Left colon (tissue), 2 donors: ENCODE results near the gene NKX2-1. TPM values are rescaled to one million over a fixed set of nuclear protein-coding genes. Genes with fewer than 3 reads are reported as not detected.
A peak's percentile ranks its signal among the peaks of the same experiment; 100 is the strongest.
"Not testable (repeated sequence)": the region's sequence is repeated elsewhere in the genome, so short reads cannot be mapped to it uniquely, and the experiment has no call there.

Experiments used
- ATAC-seq: fragments of 200-7000 bp; cut with Tn5 transposase; one replicate; pipeline ENCODE4 v1.9.1; 2020; ENCODE audit warnings: mild to moderate bottlenecking, moderate library complexity
- DNase-seq, 2 donors: peaks; one replicate each; pipeline ENCODE4 v3.0.0-alpha.2; 2020
- intact Hi-C, 2 donors: fragments of 100-400 bp; cut with DNase I in 1 of 2; cut with micrococcal nuclease in 1 of 2; formaldehyde crosslinking; loops; one replicate each; pipeline versions ENCODE4 v1.11.2 to v1.14.0; 2022; cut with DNase I, micrococcal nuclease
- long read RNA-seq: library from polyadenylated mRNA; unstranded; transcript quantifications from one replicate; pipeline ENCODE4 v2.0.0, GENCODE V29; 2021
- total RNA-seq, 2 donors: library from RNA; stranded (reverse); fragmentation: NEBNext Ultra II Directional; extraction: Animal tissue kit (Norgen Biotek cat#: 25700); gene quantifications; one replicate each; pipeline ENCODE4 v1.2.1, GENCODE V29; 2021
- donor health status: DM: no; HTN: no; CAD: no.
- donor health status: DM: yes; HTN: yes; CAD: no.

The NKX2-1 gene
- total RNA-seq, result not detected
- long read RNA-seq, result 0 reads

DNA sequence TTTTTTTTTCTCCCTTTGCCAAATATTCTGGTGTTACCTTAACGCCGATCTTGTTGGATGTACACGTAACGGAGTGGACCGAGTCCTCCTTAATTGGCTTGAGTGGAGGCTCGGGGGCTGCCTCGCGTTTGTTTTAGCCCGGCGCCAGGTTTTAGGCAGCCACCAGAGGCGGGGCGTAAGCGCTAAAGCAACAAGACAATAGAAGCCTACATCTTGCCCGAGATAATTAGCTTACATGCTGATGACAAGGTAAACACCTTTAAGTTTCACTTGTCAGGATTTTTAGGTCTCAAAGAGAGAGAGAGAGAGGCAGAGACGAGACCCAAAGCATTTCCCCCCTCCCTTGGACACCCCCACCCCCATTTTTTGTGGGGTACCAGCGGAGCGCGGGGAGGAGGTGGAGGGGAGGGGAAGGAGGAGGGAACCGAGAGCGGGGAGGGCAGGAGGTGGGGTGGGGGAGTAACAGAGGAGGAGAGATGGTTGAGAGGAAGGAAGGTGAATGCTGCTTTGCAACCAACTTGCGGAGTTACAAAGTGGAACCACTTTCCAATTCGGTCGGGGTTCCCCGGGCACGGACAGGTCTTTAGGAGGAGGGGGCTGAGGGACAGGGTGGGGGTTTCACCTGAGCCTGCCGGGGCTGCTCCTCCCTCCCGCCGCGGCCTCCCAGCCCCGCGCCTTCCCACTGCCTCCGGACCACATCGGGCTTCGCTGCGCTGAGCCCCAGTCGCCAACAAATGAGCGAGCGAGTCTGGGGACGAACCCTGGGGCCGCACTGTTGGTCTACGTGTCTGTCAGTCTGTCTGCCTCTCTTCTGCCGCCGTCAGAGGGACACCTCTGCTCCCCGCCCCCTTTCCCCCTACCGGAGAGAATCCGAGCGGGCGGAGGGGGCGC, at the start of gene NKX2-1:
Gene NKX2-1, minus strand, starts transcription at position 802 of the 891 bp plus-strand sequence. Its CDS starts 103 bp downstream, at position 699.
- intact Hi-C loops, result no loop called here
- DNase-seq (no peak), ATAC-seq (peak; percentile 37)

DNA sequence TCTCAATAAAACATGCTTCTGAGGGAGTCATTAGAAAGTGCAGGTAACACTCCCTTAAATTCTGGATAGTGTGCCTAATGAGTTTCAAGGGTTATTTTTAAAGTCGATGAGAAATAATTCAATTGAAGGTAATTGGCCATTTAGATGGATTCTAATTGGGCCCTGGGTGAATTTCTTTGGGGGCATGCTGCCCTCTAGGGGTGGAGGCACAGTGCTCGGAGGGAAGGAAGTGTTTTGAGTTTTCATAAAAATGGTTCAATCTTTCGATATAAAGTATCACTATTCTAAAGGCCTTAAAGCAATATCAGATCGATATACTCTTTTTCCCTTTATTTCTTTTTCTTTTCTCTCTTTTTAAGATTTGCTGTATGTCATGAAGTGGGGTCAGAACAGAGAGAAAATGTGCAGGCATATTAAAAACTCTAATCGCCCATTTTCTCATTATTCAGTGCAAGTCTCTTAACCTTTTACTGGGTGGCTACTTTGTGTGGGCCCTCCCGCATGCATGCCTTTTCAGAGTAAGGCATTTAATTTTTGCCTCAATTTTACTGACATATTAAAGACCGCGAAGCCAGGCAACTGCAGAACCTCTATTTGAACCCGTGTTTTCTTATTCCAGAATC, 36.9 kb upstream of the NKX2-1 start:
- ATAC-seq (peak; percentile 42), DNase-seq (peak in 1 of 2 donors; percentile 28)
- intact Hi-C loops, result no loop called here

DNA sequence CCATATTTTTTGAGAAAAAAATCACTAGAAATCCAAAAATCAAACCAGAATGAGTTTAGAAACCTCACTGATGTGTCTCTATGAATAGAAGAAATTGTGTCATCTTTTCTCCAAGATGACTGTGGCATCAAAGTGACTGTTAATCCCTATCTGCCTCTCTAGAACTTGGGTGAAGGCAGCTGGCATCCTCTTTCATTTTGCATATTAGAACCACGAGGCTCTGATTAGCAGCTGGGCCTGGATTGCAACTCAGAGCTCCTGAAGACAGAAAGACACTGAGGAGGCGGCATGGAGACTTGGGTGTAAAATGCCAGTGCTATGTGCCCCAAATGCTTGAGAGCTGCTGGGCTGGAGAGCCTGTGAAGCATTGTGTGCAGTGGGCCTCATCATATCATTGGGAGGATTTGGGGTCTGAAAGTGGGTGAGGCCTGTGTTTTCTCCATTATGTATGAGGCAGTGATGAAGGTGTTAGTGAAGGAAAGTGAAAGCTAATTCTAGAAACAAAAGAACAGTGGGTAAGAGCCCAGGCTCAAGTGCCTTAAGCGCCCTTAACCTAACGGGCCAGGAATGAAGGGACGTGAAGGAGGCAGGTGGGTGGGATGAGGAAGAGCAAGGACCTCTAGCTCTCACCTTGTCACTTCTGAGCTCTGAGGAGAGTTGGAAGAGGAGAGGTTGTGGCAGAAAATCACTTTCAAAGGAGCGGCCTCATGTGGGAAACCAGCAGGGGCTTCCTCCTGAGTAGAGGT, 36.1 kb upstream of the NKX2-1 start:
- ATAC-seq (no peak), DNase-seq (no peak)

DNA sequence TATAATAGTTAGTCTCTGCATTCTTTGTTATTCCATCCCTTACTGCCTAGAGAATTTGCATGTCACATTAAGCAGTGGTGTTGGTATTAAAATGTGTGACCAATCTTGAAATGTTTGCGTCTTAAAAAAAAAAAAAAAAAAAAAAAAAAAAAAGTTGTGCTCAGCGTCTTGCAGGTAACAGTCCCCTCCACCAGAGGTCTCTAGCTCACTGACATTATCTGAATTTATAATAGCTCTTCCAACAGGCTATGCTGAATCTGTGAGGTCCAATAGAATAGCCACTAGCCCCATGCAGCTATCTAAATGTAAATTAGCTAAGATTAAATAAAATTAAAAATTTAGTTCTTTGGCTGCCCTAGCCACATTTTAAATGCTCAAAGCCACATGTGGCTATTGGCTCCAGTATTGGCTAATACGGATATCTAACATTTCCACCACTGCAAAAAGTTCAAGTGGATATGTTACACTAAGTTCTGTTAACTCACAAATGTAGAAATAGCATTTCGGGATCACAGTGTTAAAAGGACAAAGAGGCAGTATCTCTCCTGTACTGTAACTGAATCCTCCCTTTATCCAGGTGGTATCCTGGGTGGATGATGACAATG, 33.7 kb upstream of the NKX2-1 start:
- intact Hi-C loops, result no loop called here
- DNase-seq (peak in 1 of 2 donors; percentile 13), ATAC-seq (peak; percentile 60)

More for the DNA sequence above, 36.1 kb upstream of the NKX2-1 start:
- intact Hi-C loops, result no loop called here

DNA sequence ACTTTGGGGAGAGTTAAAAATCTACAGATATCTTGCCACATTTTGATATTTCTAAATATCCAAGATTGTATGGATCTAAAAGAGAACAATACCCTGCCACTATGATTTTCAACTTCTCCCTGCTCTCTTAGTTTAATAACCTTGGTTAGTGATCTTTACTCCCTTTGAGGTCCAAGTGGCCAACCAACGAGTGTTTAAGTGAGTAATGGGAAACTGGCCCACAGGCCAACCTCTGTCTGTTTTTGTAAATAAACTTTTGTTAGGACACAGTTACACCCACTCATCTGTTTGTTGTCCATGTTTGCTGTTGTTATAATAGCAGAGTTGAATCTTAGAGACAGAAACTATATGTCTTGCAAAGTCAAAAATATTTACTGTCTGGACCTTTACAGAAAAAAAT, 30.9 kb upstream of the NKX2-1 start:
- ATAC-seq (no peak), DNase-seq (no peak)
- intact Hi-C loops, result no loop called here

DNA sequence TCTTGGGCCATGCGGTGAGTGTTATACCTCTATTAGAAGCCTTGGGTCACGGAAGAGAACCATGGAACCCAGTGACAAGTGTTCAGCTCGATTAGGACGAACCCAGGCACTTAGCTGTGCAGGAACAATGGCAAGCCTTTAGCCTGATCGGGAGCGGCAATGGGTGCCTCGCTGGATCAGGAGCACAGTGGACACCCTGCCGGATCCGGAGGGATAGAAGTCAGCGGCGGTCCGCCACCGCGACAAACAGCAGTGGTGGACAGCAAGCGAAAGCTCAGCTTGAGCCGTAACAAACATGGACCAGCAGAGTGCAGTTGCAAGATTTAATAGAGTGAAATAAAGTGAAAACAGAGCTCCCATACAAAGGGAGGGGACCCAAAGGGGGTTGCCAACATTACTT, 24.2 kb upstream of the NKX2-1 start:
- intact Hi-C loops, ATAC-seq, DNase-seq: not testable (repeated sequence)

DNA sequence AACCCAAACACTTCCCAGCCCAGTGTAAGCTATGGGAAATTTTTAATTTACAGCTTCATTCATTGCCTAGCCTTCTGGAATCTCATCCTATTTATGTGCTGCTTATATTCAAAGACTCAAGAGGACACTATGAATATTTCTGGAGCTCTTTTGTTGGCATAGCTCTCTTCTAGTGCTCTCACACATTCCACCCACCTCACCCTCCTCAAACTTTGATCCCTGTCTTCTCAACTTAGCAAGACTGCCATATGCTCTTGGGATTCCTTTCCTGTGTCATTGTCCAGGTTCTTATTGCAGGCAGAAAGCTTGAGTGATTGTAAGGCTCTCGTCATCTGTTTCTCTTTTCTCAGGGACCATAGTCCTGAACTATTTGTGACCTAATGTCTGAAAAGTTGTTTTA, 18.0 kb upstream of the NKX2-1 start:
- ATAC-seq (no peak), DNase-seq (no peak)
- intact Hi-C loops, result no loop called here

DNA sequence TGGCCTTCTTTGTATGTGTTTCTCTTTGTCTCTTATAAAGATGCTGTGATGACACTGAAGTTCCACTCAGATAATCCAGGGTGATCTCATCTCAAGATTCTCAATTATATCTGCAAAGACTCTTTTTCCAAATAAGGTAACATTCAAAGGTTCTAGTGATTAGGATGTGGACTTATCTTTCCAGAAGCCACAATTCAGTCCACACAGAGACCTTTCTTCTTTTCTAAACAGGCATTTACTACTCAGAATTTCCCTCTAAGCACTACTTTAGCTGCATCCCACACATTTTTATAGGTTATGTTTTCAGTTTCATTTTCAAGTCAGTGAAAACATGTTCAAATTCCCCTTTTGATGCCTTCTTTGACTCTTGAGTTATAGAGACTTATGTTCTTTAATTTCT, 9.0 kb upstream of the NKX2-1 start:
- ATAC-seq (no peak), DNase-seq (no peak)
- intact Hi-C loops, result no loop called here

DNA sequence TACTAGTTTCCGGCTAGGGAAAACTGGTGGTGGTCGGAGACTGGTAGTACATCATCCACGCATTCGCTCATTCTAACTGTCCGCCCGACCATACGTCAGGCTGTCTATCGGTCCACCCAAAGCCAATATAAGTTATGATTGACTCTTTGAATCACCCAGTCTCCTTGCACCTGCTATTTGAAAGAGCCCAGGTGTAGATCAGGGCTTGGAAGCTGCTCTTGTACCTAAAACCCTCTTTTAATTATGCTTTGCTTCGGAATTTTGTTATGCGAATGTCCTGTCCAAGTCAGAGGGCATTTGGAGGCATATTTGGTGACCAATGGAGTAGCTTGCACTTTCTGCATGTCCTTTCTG, 5.7 kb upstream of the NKX2-1 start:
- intact Hi-C loops, result no loop called here
- no peak for DNase-seq
- ATAC-seq, result no peak

DNA sequence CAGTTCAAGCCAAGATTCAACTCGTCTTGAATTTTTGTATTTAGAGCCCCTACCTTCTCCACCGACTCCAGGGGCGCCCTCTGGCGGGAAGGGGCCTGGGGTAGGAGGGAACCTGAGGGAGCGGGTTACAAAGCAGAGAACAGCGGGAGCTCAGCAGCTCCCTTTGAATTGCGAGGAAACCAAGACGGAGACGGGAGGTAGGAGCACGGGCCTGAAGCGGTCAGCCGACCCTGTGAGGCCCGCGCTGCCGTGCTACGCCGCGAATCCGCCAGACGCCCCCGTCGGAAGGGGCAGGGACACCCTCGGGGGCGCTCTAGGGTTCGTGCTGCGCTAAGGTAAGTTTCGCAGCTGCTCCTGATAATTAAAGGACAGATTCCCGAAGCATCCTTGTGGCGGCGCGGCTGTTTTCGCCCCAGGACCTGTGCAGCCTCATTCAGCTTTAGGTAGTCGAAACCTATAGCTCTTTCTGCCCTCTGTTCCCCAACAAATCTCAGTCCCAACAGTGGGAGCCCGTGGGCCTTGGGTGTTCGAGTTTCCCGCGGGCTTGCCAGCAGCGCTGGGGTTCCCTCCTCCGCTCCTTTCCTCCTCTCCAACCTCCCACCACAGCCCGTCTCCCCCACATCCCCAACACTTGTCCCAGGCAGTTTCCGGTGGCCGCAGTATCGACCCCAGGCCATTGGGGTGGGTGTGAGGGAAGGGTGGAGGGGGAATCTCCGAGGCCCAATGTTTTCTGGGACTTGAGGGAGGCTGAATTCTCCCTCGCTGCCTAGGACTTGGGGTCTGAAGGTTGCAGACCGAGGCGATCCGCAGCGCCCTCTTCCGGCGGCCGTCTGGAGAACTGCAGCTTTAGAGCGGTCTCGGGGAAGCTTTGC, 5.1 kb upstream of the NKX2-1 start:
- ATAC-seq (peak; percentile 67), DNase-seq (peak in 1 of 2 donors; percentile 57)

DNA sequence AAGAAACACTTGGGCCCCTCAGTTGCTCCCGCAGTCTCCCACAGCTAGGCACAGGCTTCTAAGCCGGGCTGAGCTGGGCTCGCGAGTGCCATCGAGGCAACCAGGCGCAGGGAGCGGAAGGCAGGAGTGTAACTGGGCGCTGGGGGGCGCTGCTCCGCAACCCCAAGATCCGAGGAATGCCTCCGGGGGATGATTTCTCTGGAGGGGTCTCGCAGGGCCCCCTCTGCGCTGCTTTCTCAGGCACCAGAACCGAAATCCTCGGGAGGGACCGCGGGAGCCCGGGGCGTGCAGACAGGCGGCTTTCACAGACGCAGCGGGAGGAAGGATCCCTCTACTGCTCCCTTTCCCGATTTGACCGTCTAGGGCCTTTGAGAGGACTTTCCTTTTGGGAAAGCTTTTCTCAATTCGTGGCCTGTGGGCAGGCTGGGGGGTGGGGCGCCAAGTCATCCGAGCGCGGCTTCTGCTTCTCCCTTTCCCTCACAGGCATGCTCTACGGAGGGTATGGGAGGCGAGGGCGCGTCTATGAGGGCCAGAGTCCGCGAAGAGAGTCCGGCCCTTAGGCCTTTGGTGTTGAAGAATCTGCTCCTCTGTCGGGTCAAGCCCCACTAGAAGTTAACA, 4.3 kb upstream of the NKX2-1 start:
- ATAC-seq (peak; percentile 8), DNase-seq (no peak)
- intact Hi-C loops, result no loop called here

More for the DNA sequence above, 5.1 kb upstream of the NKX2-1 start:
- intact Hi-C loops, result no loop called here

DNA sequence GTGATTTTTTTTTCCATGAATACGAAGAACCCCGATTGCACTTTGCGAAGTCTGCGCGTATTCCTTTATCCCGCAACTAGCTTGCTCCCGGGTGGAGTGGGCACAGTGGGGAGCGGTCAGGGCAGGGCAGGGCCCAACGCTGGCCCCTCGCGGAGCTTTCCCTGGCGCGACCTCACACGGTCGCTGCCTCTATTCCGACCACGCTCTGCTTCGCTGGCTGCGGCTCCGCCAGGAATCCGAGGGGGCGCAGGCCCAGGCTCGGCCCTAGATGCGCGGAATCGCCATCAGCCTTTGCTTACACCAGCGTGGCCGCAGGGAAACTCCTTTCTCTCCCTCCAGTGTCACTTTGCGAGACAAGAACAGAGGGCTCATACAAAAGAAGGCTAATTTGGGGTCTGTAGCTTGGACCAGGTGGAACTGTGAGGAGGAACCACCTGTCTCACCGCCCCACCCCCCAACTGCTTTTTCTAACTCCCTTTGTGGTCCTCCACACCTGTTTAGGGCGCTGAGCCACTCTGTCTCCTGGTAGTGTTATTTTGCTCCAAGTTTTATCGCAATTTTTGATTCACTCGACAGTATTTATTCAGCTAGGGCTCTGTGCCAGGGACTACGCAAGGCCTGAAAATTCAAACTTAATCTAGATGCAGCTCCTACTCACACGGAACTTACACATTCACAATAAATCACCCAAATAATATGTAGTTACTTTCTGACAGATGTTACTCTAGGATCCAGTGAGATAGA, 3.1 kb upstream of the NKX2-1 start:
- intact Hi-C loops, result no loop called here
- ATAC-seq (no peak), DNase-seq (no peak)

DNA sequence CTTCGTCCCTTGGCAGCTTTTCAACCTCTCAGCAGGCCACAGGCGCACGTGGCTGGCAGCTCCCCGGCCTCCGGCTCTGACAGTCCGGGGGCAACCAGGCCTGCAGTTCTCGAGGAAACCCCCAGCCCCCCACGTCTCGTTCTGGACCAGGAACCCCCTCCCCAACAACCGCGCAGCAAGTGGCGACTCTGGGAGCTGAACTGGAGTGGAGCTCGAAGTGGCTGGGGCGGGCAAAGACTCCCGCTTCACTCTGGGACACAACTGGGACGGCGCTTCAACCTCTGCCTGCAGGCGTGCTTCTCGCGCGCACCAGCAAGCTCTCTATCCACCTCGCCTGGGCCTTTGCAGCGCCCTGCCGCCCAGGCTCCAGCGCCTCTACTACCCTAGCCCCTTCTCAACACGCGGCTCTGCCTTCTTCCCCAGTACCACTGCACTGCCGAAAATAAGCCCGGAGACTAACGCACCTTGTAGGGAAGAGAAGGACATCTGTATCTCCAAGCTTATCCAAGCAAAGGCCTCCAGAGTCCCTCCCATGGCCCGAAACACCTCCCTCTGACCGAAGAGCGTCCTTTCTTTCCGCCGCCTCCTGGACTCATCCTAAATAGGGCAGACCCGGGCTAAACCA, 2.4 kb upstream of the NKX2-1 start:
- ATAC-seq (no peak), DNase-seq (no peak)
- intact Hi-C loops, result no loop called here

DNA sequence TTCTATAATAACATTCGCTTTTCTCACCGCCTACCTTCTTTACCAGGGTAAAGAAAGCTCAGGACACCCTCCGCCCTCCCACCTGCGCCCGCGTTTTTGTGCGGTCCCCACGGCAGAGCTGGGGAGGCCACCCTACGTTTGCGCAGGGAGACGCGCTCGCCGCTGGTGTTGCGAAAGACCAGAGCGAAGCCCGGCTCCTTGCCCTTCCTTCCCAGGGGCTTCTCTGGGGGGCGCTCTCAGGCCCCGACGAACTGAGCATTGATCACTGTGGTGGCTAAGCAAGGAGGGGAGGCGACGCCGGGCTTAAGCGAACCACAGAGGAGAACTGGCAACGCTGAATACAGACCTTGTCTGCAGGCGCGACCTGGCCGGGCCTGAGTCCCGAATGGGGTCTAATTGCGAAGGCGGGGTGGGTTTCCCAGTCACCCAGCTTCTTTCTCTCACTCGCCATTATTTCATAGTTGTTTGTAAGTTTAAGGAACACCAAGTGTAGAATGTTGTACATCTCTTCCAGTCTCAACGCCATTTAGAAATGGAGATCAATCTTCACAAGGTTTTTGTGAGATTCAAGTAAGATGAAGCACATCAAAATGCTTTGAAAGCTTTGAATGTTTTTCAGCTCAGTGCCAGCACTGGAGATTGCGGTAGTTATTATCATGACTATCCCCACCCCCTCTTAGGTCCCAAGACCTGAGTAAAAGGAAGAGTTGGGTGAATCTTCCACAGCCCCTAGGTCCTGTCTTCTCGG, 1.7 kb upstream of the NKX2-1 start:
- intact Hi-C loops, result no loop called here
- DNase-seq (no peak), ATAC-seq (no peak)

DNA sequence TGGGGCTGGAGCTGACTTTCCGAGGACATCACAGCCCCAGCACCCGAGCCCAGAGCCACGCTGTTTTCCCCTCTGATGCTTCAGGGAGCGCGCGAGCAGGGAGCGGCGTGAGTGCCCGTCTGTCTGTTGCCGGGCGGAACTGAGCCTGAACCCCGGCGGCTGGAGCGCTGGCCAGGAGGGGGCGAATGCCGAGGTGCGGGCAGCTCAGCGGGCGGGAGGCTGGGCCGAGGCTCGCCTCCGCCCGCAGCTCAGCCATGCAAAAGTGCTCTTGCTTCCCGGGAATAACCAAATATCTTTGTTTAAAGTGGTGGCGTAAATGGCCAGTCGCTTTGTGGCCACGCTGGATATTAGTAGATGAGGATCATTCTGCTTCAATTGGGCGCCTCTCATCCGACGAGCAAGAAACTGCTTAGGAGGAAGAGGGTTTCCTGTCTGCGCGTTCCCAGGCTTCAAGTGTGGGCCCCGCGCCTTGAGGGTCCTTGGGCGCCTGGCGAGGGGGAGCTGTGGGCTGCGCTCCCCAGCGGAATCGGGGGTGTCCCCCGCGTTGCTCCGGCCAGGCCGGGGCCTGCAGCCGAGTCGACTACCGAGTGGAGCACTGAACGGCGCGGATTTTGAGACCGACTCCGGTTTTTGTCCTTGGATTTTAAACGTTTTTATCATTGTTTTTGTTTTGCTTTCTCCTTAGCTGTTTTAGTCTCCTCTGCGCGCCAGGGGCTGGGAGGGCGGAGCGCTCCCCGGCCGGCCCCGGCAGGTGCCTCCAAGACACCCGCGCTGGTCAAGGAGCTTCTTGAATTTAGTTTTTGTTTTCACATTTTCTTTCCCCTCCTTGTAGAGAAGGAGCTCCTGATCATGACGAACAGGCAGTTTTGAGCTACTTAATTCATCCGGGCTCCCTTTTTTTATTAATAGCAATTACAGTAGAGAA, 831 bp upstream of the NKX2-1 start:
- ATAC-seq (peak; percentile 81), DNase-seq (peak in 1 of 2 donors; percentile 53)
- intact Hi-C loops, result no loop called here
